Activated CD8-positive, alpha-beta memory T cell treated with anti-CD3 and anti-CD28 coated beads for 36 hours (primary cell): ENCODE data around the gene MMP25. TPM values are rescaled to one million over a fixed set of nuclear protein-coding genes. Genes with fewer than 3 reads are reported as not detected.
"Not testable (repeated sequence)": the region's sequence is repeated elsewhere in the genome, so short reads cannot be mapped to it uniquely, and the experiment has no call there.

Experiments
- CTCF ChIA-PET: fragments of 350-600 bp; sonication (Branson Sonifier 250); formaldehyde crosslinking; loops from one replicate; lab custom pipeline; 2021; ENCODE audit warnings: antibody characterized with exemption; lab: Charles Lee
- POLR2A ChIA-PET: fragments of 350-600 bp; sonication (Branson Sonifier 250); formaldehyde crosslinking; loops from one replicate; lab custom pipeline; 2021; ENCODE audit warnings: antibody characterized with exemption; lab: Charles Lee
- total RNA-seq, 2 experiments: library from RNA; stranded (reverse); gene quantifications; one replicate each; pipeline ENCODE4 v1.2.3, GENCODE V29; 2021

The MMP25 gene
- total RNA-seq, 2 experiments from 2014 or later = 1.3 to 2.2 TPM

DNA sequence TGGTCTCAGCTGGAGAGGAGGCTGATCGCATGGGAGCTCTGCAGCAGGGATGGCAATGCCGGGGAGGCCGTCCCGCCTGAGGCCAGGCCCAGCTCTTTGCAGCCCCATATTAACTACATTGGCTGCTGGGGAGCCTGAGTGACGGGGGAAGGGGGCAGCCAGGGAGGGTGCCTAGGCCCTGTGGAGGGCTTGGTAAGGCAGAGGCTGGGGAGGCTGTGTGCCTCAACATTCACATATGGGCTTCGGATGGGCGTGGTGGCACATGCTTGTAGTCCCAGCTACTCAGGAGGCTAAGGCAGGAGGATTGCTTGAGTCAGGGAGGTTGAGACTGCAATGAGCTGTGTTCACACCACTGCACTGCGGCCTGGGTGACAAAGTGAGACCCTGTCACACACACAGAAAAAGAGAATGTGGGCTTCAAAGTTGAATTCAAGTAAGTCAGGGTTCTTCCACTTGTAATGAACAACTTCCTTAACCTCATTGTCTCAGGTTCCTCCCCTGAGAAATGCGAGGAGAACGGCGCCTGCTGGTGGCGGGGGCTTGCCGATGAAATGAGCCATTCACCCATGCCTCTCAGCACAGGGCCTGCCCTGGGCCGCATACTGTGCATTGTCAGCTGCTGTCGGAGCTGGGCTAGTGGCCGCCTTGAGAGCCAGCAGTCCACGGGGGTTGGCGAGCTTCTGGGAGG lies 26.4 kb downstream of the MMP25 start:
- CTCF ChIA-PET = interaction anchor here (5.7 kb wide), 1 partner anchor 14 kb away, joined by 54 read pairs; no protein-coding TSS in a partner anchor
- POLR2A ChIA-PET = interaction anchor here (0.7 kb wide), 1 partner anchor 14 kb away, joined by 3 read pairs; no protein-coding TSS in a partner anchor

DNA sequence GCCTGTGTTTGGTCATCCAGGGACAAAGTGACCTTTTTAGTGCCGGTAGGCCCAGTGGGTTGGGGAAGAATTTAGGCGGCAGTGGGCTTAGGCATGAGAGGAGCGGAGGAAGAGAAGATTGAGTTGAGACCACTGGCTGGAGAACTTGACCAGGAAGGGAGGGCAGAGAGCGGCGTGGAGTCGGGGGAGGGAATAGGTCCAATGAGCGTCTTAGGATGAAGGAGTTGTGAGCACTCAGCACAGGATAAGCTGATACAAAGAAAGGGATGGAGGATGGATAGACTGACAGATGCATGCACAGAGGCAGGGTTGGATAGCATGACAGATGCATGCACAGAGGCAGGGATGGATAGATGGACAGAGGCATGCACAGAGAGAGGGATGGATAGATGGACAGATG lies 27.1 kb downstream of the MMP25 start:
- ChIA-PET CTCF (interaction anchor here (0.6 to 5.7 kb wide), 3 partner anchors 15 to 57 kb away, joined by 3 to 54 read pairs (median 3); no protein-coding TSS in a partner anchor), POLR2A (no interaction called here)

DNA sequence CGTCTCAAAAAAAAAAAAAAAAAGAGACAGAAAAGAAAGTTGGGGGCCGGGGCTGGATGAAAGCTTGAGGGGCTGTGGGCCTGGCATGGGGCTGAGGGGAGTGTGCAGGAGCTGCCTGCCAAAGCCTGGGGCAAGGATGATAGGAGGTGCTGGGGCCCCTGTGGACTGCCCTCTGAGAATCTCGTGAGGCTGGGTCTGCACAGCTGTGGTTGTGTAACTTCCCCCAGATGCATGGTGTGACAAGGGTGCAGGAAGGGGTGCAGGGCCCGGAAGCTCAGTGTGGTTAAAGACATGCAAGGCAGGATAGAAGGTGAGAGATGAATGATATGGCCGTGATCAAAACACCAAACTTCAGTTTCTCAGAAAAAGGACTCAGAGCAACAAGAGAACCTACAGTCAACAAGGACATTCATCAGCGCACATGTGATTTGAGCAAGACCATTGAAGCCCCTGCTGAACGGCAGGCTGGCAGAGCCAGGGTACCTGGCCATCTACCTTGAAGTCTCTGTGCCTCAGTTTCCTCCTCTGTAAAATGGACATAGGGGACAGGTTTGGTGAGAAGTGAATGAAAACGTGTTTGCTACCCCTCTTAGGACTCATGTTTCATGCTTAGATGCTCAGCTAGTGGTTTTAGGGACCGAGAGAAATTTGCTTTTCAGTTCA lies 28.6 kb downstream of the MMP25 start:
- ChIA-PET CTCF (interaction anchor here (0.6 to 5.7 kb wide), 12 partner anchors 7 to 86 kb away, joined by 3 to 54 read pairs (median 4); partner anchors contain the start of gene IL32), POLR2A (interaction anchor here (0.6 to 4.2 kb wide), 6 partner anchors 9 to 81 kb away, joined by 3 to 63 read pairs (median 4); partner anchors contain the start of genes IL32 and ZNF213)

DNA sequence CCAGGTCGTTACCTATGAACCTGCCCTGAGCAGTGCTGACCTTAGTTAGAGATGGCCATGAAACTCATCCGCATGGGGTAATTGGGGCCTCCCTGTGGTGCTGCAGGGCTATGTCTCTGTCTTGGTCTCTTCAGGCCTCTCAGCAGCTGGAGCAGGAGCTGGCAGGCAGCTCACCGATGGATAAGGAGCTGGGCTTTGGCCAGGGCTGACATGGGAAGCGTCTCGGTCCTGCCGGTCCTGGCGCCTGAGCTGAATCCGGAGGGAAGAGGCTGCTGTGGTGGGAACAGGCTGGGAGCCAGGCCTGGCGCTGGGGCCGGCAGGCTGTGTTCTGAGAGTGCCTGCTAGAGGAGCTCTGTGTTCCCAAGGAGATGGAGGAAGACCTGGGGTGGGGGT lies 29.2 kb downstream of the MMP25 start:
- ChIA-PET POLR2A (interaction anchor here (1.1 to 4.2 kb wide), 3 partner anchors 10 to 59 kb away, joined by 3 to 63 read pairs (median 3); partner anchors contain the start of genes IL32 and ZNF213), CTCF (interaction anchor here (0.9 to 5.7 kb wide), 8 partner anchors 10 to 54 kb away, joined by 3 to 54 read pairs (median 6); partner anchors contain the start of gene IL32)

GRCh38 chr16:3075946-3076345 lies 29.6 kb downstream of the MMP25 start:
- ChIA-PET CTCF (interaction anchor here (0.9 to 5.7 kb wide), 9 partner anchors 11 to 60 kb away, joined by 3 to 54 read pairs (median 5); partner anchors contain the start of gene IL32), POLR2A (interaction anchor here (1.1 to 4.2 kb wide), 2 partner anchors 10 to 59 kb away, joined by 3 to 63 read pairs; partner anchors contain the start of genes IL32 and ZNF213)

DNA sequence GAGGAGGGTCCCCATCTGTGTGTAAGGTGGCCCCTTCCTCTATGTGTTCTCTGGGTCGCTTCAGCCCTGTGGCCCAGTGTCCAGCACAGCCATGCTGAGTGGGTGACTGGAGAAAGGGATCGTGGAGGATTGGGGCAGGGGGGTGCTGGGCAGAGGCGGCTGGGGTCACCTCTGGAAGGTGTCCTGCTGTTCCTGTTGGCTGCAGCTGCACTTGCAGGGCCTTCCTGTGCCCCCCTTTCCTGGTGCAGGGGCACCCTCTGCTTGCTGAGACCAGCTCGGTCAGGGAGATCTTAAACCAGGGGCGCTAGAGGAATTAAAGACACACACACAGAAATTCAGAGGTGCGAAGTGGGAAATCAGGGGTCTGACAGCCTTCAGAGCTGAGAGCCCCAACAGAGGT lies 30.2 kb downstream of the MMP25 start:
- ChIA-PET CTCF (interaction anchor here (0.6 to 5.7 kb wide), 10 partner anchors 11 to 59 kb away, joined by 3 to 54 read pairs (median 4); partner anchors contain the start of gene IL32), POLR2A (interaction anchor here (0.6 to 4.2 kb wide), 2 partner anchors 11 to 30 kb away, joined by 3 to 63 read pairs; partner anchors contain the start of gene IL32)

GRCh38 chr16:3080024-3080423 lies 33.7 kb downstream of the MMP25 start:
- CTCF ChIA-PET = interaction anchor here (0.9 to 1.4 kb wide), 4 partner anchors 13 to 24 kb away, joined by 3 to 11 read pairs (median 4); no protein-coding TSS in a partner anchor
- POLR2A ChIA-PET = no interaction called here

DNA sequence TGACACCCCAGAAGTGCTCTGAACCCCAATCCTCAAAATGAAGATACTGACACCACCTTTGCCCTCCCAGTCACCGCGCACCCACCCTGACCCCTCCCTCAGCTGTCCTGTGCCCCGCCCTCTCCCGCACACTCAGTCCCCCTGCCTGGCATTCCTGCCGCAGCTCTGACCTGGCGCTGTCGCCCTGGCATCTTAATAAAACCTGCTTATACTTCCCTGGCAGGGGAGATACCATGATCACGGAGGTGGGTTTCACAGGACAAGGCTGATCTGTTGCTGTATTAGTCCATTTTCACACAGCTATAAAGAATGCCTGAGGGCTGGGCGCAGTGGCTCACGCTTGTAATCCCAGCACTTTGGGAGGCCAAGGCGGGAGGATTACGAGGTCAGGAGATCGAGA lies 35.6 kb downstream of the MMP25 start:
- POLR2A ChIA-PET = not testable (repeated sequence)
- CTCF ChIA-PET = interaction anchor here (0.7 to 2.3 kb wide), 3 partner anchors 7 to 47 kb away, joined by 3 to 7 read pairs (median 4); no protein-coding TSS in a partner anchor

GRCh38 chr16:3083408-3083807 lies 37.0 kb downstream of the MMP25 start:
- CTCF ChIA-PET = interaction anchor here (1.9 to 2.3 kb wide), 2 partner anchors 25 to 46 kb away, joined by 7 read pairs; no protein-coding TSS in a partner anchor
- POLR2A ChIA-PET = not testable (repeated sequence)

DNA sequence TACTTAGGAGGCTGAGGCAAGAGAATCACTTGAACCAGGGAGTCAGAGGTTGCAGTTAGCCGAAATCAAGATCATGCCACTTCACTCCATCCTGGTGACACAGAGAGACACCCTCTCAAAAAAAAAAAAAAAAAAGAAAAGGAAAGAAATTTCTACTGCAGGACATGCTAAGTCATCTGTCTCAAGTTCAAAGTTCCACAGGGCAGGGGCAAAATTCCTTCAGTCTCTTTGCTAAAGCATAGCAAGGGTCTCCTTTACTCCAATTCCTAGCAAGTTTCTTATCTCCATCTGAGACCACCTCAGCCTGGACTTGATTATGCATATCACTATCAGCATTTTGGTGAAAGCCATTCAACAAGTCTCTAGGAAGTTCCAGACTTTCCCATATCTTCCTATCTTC lies 38.1 kb downstream of the MMP25 start:
- ChIA-PET POLR2A (no interaction called here), CTCF (interaction anchor here (1.9 kb wide), 1 partner anchor 26 kb away, joined by 7 read pairs; no protein-coding TSS in a partner anchor)

GRCh38 chr16:3084969-3085670 lies 38.8 kb downstream of the MMP25 start:
- ChIA-PET CTCF (interaction anchor here (0.6 kb wide), 4 partner anchors 10 to 113 kb away, joined by 3 to 4 read pairs (median 3); no protein-coding TSS in a partner anchor), POLR2A (no interaction called here)

GRCh38 chr16:3085868-3086595 lies 39.7 kb downstream of the MMP25 start:
- POLR2A ChIA-PET = no interaction called here
- CTCF ChIA-PET = interaction anchor here (0.6 to 1.3 kb wide), 3 partner anchors 10 to 46 kb away, joined by 3 to 4 read pairs (median 3); no protein-coding TSS in a partner anchor

GRCh38 chr16:3086596-3087242 lies 40.4 kb downstream of the MMP25 start:
- ChIA-PET POLR2A (no interaction called here), CTCF (interaction anchor here (0.9 to 1.6 kb wide), 5 partner anchors 24 to 76 kb away, joined by 3 to 5 read pairs (median 3); no protein-coding TSS in a partner anchor)

DNA sequence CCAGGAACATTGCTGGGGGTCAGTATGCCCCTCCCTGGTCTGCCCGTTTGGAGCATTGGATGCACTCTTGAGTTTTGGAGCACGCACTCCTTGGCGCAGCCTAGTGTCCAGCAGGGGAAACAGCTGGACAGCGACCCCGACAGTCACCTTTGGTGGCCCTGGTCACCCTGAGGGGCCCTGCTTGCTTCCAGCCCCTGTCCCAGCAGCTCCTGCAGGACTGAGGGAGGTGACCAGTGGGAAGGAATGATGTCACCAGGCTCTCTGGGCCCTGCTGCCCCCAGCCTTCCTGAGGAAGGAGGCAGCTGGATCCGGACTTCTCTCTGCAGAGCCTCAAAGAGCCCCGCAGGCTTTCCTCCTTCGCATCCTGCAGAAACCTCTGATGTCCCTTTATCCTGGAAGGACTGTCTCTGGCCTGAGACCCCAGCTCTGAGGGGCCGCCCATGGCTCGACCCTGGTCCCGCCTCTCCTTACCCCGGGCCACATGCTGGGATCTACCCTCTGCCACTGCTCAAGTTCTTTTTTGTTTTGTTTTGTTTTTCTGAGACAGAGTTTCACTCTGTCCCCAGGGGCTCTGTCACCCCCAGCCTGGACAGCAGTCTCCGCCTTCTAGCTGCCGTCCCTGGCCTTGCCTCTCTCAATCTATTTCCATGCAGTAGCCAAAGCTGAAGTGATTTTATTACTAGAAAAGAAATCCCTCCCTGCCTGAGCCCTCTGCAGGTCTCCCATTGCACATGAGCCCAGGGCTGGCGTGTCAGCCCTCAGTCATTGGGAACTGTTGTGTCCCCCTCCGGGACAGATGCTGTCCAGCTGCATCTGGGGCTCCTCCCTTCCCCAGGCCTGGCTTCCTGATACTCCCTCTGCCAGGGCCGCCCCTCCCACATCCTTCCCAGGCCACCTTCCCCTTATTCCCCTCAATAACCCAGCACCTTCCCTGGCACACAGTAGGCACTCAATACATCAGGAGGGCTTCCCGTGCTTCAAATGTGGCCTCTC lies 41.2 kb downstream of the MMP25 start:
- CTCF ChIA-PET = interaction anchor here (0.9 to 1.6 kb wide), 6 partner anchors 13 to 76 kb away, joined by 3 to 5 read pairs (median 3); no protein-coding TSS in a partner anchor
- POLR2A ChIA-PET = no interaction called here

GRCh38 chr16:3088450-3088849 lies 42.1 kb downstream of the MMP25 start:
- CTCF ChIA-PET = interaction anchor here (0.9 to 1.6 kb wide), 4 partner anchors 14 to 41 kb away, joined by 3 to 8 read pairs (median 3); no protein-coding TSS in a partner anchor
- POLR2A ChIA-PET = no interaction called here
